H9 (cell line): ENCODE results near the gene PHTF2. TPM values are rescaled to one million over a fixed set of nuclear protein-coding genes. Genes with fewer than 3 reads are reported as not detected.

Experiments
- DNase-seq: peaks from one replicate; pipeline ENCODE4 v3.0.0-alpha.2; 2017
- H2AFZ ChIP-seq: one replicate; pipeline ENCODE4 v1.6.1; 2013; ENCODE audit warnings: mild to moderate bottlenecking, low read length, control low read depth, moderate library complexity
- H2AK5ac ChIP-seq: 2 replicates; pipeline ENCODE4 v1.6.1; 2013; ENCODE audit warnings: low read length, control low read depth, mixed read lengths; ENCODE audit not compliant: insufficient read length
- H2BK120ac ChIP-seq: one replicate; pipeline ENCODE4 v1.6.1; 2013; ENCODE audit warnings: low read depth, mild to moderate bottlenecking, low read length, control low read depth, inconsistent platforms; ENCODE audit not compliant: poor library complexity, severe bottlenecking
- H2BK12ac ChIP-seq: 2 replicates; pipeline ENCODE4 v1.6.1; 2013; ENCODE audit warnings: low read length, control low read depth, mixed read lengths, low read depth; ENCODE audit not compliant: insufficient read length
- H2BK15ac ChIP-seq: 2 replicates; pipeline ENCODE4 v1.6.1; 2013; ENCODE audit warnings: low read depth, low read length, control low read depth
- H2BK20ac ChIP-seq: one replicate; pipeline ENCODE4 v1.6.1; 2013; ENCODE audit warnings: low read depth, mild to moderate bottlenecking, low read length, control low read depth, inconsistent platforms; ENCODE audit not compliant: poor library complexity, severe bottlenecking
- H2BK5ac ChIP-seq: 2 replicates; pipeline ENCODE4 v1.6.1; 2013; ENCODE audit warnings: low read length, control low read depth, mixed read lengths; ENCODE audit not compliant: insufficient read length
- H3K14ac ChIP-seq: 2 replicates; pipeline ENCODE4 v1.6.1; 2013; ENCODE audit warnings: low read length, control low read depth; ENCODE audit not compliant: insufficient read depth
- H3K18ac ChIP-seq: 2 replicates; pipeline ENCODE4 v1.6.1; 2013; ENCODE audit warnings: low read depth, mild to moderate bottlenecking, mixed read lengths, low read length, control low read depth; ENCODE audit not compliant: insufficient read length
- H3K23ac ChIP-seq: 2 replicates; pipeline ENCODE4 v1.6.1; 2013; ENCODE audit warnings: low read length, control low read depth, mixed read lengths, low read depth; ENCODE audit not compliant: insufficient read length
- H3K23me2 ChIP-seq: 2 replicates; pipeline ENCODE4 v1.6.1; 2013; ENCODE audit warnings: low read depth, mild to moderate bottlenecking, mixed read lengths, low read length, control low read depth; ENCODE audit not compliant: insufficient read length, poor library complexity, severe bottlenecking
- H3K27ac ChIP-seq: 2 replicates; pipeline ENCODE4 v1.5.1; 2013; ENCODE audit warnings: low read length, control low read depth, mixed read lengths, low read depth; ENCODE audit not compliant: insufficient read length
- H3K27me3 ChIP-seq: 2 replicates; pipeline ENCODE4 v1.6.1; 2013; ENCODE audit warnings: low read length, control low read depth, inconsistent platforms; ENCODE audit not compliant: insufficient read depth
- H3K4ac ChIP-seq: 2 replicates; pipeline ENCODE4 v1.6.1; 2013; ENCODE audit warnings: low read depth, mild to moderate bottlenecking, control low read depth, inconsistent platforms, low read length, moderate library complexity
- H3K4me1 ChIP-seq: 2 replicates; pipeline ENCODE4 v1.6.1; 2013; ENCODE audit warnings: low read length, control low read depth, inconsistent platforms; ENCODE audit not compliant: insufficient read depth
- H3K4me2 ChIP-seq: 2 replicates; pipeline ENCODE4 v1.6.1; 2013; ENCODE audit warnings: low read length, control low read depth, mixed read lengths; ENCODE audit not compliant: insufficient read length, insufficient read depth
- H3K56ac ChIP-seq: 2 replicates; pipeline ENCODE4 v1.6.1; 2013; ENCODE audit warnings: low read depth, mild to moderate bottlenecking, mixed read lengths, low read length, control low read depth; ENCODE audit not compliant: insufficient read length
- H3K79me1 ChIP-seq: 2 replicates; pipeline ENCODE4 v1.6.1; 2013; ENCODE audit warnings: low read depth, mild to moderate bottlenecking, moderate library complexity, low read length, control low read depth, inconsistent platforms; ENCODE audit not compliant: insufficient read depth, poor library complexity, severe bottlenecking
- H3K79me2 ChIP-seq: 2 replicates; pipeline ENCODE4 v1.6.1; 2013; ENCODE audit warnings: low read length, control low read depth, inconsistent platforms; ENCODE audit not compliant: insufficient read depth
- H3K9ac ChIP-seq: 2 replicates; pipeline ENCODE4 v1.6.1; 2013; ENCODE audit warnings: low read length, control low read depth, mixed read lengths; ENCODE audit not compliant: insufficient read length; ENCODE audit errors: extremely low read depth
- H3K9me3 ChIP-seq: one replicate; pipeline ENCODE4 v1.6.1; 2013; ENCODE audit warnings: low read depth, low read length, inconsistent platforms; ENCODE audit not compliant: control insufficient read depth
- H3T11ph ChIP-seq: one replicate; pipeline ENCODE4 v1.6.1; 2013; ENCODE audit warnings: mild to moderate bottlenecking, low read length, control low read depth, inconsistent platforms
- H4K20me1 ChIP-seq: one replicate; pipeline ENCODE4 v1.6.1; 2013; ENCODE audit not compliant: control insufficient read depth, insufficient read length, insufficient read depth
- H4K5ac ChIP-seq: 2 replicates; pipeline ENCODE4 v1.6.1; 2013; ENCODE audit warnings: low read depth, mild to moderate bottlenecking, mixed read lengths, low read length, control low read depth; ENCODE audit not compliant: insufficient read length
- H4K8ac ChIP-seq: replicated peaks from 2 replicates; pipeline ENCODE4 v1.6.1; 2013; ENCODE audit warnings: low read length, control low read depth, mixed read lengths, low read depth; ENCODE audit not compliant: insufficient read length
- H4K91ac ChIP-seq: 2 replicates; pipeline ENCODE4 v1.6.1; 2013; ENCODE audit warnings: low read depth, mild to moderate bottlenecking, moderate library complexity, mixed read lengths, low read length, control low read depth; ENCODE audit not compliant: insufficient read length
- H3K27ac Mint-ChIP-seq, 3 experiments: 2 replicates in 2 of 3; 3 replicates in 1 of 3; pipeline ENCODE4 v1.8.0; 2020 to 2021; ENCODE audit warnings: mixed read lengths in 3 of 3, mild to moderate bottlenecking in 1 of 3, moderate library complexity in 1 of 3
- H3K27me3 Mint-ChIP-seq: 2 replicates; pipeline ENCODE4 v1.8.0; 2021; ENCODE audit warnings: low read depth, mild to moderate bottlenecking, moderate library complexity, mixed read lengths
- H3K36me3 Mint-ChIP-seq, 3 experiments: 2 replicates in 2 of 3; 3 replicates in 1 of 3; pipeline ENCODE4 v1.8.0; 2020 to 2021; ENCODE audit warnings: low read depth in 3 of 3, mixed read lengths in 3 of 3; ENCODE audit not compliant: insufficient read depth in 1 of 3
- H3K4me1 Mint-ChIP-seq, 2 experiments: 2 replicates each; pipeline ENCODE4 v1.8.0; 2020; ENCODE audit warnings: mixed read lengths in 2 of 2
- H3K4me3 Mint-ChIP-seq, 2 experiments: 2 replicates in 1 of 2; 3 replicates in 1 of 2; pipeline ENCODE4 v1.8.0; 2020 to 2021; ENCODE audit warnings: mild to moderate bottlenecking in 2 of 2, mixed read lengths in 2 of 2, moderate library complexity in 1 of 2
- H3K9me3 Mint-ChIP-seq, 2 experiments: 2 replicates in 1 of 2; 3 replicates in 1 of 2; pipeline ENCODE4 v1.8.0; 2020; ENCODE audit warnings: mild to moderate bottlenecking in 2 of 2, mixed read lengths in 2 of 2, moderate library complexity in 1 of 2
- CTCF ChIP-seq: fragments of 200-600 bp; sonication (generic); conservative IDR thresholded peaks from 3 replicates; pipeline ENCODE4 v1.8.0; 2021; ENCODE audit warnings: antibody characterized with exemption, mild to moderate bottlenecking
- WGBS: extraction: QIAGEN DNeasy Blood & Tissue Kit; methylation state at CpG from one replicate; pipeline ENCODE4 v1.1.7; 2013; ENCODE audit warnings: missing lambda C conversion rate, low lambda C conversion rate, mixed read lengths; ENCODE audit not compliant: insufficient read length; ENCODE audit errors: extremely low coverage; 5-methylcytosine and 5-hydroxymethylcytosine counted together
- total RNA-seq: library from RNA; stranded (reverse); gene quantifications from 2 replicates; pipeline ENCODE4 v1.2.1, GENCODE V29; 2021

The PHTF2 gene
- total RNA-seq, 1 experiment from 2014 or later: 16.2 TPM

- H2AFZ ChIP-seq: no peak overlapping the region
- H3K79me2 ChIP-seq: no peaks in the 10 kb centered on the region
- no peaks in the 10 kb centered on the region for H3K9me3 ChIP-seq
- no peak overlapping the region for H3K9ac ChIP-seq
- no peaks in the 10 kb centered on the region for H3K27me3 ChIP-seq
- DNase-seq: no peak
- no CpG with 5 or more reads among the region's 1 CpG for WGBS
- H3K4ac ChIP-seq: no peak overlapping the region
- no peak overlapping the region for H3K4me3 Mint-ChIP-seq
- no peak overlapping the region for H3K14ac ChIP-seq
- no peaks in the 10 kb centered on the region for H3K36me3 Mint-ChIP-seq
- no peaks in the 10 kb centered on the region; a peak in 1 of 5 replicates for H3K9me3 Mint-ChIP-seq
- H4K8ac ChIP-seq: no peak overlapping the region
- no peaks in the 10 kb centered on the region for H3K79me1 ChIP-seq
- no peak overlapping the region for H3K27ac Mint-ChIP-seq
- H2BK12ac ChIP-seq: no peak overlapping the region
- H2BK20ac ChIP-seq: no peak overlapping the region
- no peak overlapping the region for H2AK5ac ChIP-seq
- H3K23ac ChIP-seq: no peak overlapping the region
- H3K56ac ChIP-seq: no peak overlapping the region
- H3K18ac ChIP-seq: no peak overlapping the region
- no peak overlapping the region for H2BK120ac ChIP-seq
- H3K23me2 ChIP-seq: no peaks in the 10 kb centered on the region
- TF ChIP-seq CTCF: no peak
- H3K4me1 Mint-ChIP-seq: peaks cover 0 to 4% of the 10 kb centered on the region in 2 experiments; a peak in 2 of 4 replicates
- H3K27me3 Mint-ChIP-seq: no peaks in the 10 kb centered on the region
- no peak overlapping the region for H3K27ac ChIP-seq
- H3T11ph ChIP-seq: no peak overlapping the region
- H3K4me2 ChIP-seq: no peak overlapping the region
- no peak overlapping the region for H4K5ac ChIP-seq
- no peak overlapping the region for H4K91ac ChIP-seq
- H2BK5ac ChIP-seq: no peak overlapping the region
- H3K4me1 ChIP-seq: no peaks in the 10 kb centered on the region
- H2BK15ac ChIP-seq: no peak overlapping the region
- H4K20me1 ChIP-seq: no peaks in the 10 kb centered on the region
Measured at GRCh38 chr7:77887567-77887966, 89.0 kb downstream of the PHTF2 start.
